GM15510 (cell line): Measurements from ENCODE around the gene MAMSTR.

Source experiments
- POLR2A ChIP-seq: IDR thresholded peaks from 3 replicates; pipeline ENCODE4 v1.6.1; 2011; ENCODE audit warnings: borderline replicate concordance; ENCODE audit not compliant: insufficient read length; ENCODE audit errors: extremely low read depth

MAMSTR gene

DNA sequence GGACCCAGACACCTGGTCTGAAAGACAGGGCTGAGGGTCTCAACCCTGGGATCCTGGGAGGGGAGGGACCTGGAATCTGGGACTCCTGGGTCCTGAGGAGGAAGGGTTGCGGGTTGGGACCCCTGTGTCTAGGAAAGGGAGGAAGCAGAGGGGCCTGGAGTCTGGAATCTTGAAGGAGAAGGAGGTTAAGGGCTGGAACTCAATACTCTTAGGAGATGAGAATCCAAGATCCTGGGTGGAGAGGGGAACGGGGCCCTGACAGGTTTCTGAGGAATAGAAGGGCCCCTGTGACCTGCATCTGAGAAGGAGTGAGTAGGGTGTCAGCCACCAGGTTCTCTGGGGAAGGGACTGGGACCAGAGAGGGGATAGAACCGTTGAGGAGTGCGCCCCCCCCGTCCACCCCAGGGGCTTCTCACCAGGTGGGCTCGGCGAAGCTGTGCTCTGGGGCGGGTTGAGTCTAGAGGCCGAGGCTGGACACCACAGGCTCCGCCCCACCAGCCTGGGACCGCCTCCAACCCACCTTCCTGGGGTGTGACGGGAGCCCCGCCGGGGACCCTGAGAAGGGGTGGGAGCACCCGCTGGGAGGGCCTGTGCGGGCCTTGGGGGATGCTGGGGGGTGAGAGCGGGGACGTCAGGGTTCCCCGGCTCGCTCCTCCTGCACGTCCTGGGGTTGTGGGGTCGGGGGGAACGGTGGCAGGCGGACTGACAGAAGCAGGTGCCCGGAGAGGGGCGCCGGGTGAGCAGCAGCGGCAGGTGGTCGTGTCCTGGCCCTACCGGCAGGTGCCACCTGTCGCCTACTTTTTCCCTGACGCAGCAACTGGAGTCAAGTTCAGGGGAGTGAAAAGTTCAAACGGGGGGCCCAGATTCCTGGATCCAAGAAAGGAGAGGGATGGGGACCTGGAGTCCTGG lies at the start of gene MAMSTR:
TSS of gene MAMSTR (minus strand) at position 463 of the 909 bp plus-strand sequence. CDS start 694 bp downstream, outside the sequence.
- TF ChIP-seq POLR2A, result no peak

DNA sequence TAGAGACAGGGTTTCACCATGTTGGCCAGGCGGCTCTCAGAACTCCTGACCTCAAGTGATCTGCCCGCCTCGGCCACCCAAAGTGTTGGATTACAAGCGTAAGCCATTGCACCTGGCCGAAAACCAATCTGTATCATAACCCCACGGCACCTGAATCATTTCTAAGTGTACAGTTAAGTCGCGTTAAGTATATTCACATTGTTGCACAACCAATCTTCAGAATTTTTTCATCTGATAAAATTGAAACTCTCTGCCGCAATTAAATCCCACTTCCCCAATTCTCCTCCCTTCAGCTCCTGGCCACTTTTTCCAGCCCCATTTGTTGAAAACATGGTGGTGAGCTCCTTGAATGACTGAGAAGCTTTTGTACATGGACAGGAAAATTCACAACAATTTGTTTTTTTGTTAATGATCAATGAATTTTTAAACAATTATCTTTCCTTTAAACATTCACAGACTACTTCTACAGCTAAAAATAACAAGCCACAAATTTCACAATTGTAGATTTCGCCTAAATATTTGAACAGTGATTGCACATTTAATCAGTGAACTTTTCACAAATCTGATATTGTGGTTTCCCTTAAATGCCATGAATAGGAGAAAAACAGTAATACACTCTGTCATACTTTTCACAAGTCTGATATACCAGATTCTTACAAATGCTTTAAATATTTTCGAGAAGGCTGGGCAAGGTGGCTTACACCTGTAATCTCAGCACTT lies 49.6 kb upstream of the MAMSTR start:
- TF ChIP-seq POLR2A, result no peak

GRCh38 chr19:48760504-48761205 lies 41.1 kb upstream of the MAMSTR start:
- TF ChIP-seq POLR2A, result no peak

DNA sequence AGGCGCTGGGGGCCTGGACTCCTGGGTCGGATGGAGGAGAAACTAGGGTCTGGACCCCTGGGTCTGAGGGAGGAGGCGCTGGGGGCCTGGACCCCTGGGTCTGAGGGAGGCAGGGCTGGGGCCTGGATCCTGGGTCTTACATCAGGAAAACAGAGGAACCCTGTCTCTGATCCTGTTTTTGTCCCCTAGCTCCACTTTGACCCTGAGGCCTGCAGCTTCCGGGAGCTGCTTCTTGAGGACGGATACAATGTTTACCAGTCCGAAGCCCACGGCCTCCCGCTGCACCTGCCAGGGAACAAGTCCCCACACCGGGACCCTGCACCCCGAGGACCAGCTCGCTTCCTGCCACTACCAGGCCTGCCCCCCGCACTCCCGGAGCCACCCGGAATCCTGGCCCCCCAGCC lies 38.2 kb upstream of the MAMSTR start:
- no peak for TF ChIP-seq POLR2A

GRCh38 chr19:48757089-48757675 lies 37.7 kb upstream of the MAMSTR start:
- TF ChIP-seq POLR2A, result no peak

DNA sequence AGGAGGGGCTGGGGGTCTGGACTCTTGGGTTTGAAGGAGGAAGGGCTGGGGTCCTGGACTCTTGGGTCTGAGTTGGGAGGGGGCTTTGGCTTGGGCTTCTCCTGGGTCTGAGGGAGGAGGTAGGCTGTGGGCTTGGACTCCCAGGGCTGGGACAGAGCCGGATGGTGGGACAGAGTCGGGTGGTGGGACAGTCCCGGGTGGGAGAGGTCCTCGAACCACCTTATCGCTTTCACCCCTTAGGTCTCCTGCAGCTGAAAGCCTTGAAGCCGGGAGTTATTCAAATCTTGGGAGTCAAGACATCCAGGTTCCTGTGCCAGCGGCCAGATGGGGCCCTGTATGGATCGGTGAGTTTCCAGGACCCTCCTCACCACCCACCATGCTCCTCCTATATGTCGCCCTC lies 37.2 kb upstream of the MAMSTR start:
- no peak for TF ChIP-seq POLR2A

DNA sequence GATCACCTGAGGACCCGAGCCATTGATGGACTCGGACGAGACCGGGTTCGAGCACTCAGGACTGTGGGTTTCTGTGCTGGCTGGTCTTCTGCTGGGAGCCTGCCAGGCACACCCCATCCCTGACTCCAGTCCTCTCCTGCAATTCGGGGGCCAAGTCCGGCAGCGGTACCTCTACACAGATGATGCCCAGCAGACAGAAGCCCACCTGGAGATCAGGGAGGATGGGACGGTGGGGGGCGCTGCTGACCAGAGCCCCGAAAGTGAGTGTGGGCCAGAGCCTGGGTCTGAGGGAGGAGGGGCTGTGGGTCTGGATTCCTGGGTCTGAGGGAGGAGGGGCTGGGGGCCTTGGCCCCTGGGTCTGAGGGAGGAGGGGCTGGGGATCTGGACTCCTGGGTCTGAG lies 36.7 kb upstream of the MAMSTR start:
- no peak for TF ChIP-seq POLR2A

DNA sequence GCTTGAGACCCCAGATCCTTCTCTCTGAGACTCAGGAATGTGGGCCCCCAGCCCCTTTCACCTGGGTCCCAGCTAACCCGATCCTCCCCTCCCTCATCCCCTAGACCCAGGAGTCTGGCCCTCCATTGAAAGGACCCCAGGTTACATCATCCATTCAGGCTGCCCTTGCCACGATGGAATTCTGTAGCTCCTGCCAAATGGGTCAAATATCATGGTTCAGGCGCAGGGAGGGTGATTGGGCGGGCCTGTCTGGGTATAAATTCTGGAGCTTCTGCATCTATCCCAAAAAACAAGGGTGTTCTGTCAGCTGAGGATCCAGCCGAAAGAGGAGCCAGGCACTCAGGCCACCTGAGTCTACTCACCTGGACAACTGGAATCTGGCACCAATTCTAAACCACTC lies 36.3 kb upstream of the MAMSTR start:
- TF ChIP-seq POLR2A, result no peak

- TF ChIP-seq POLR2A, result no peak
Measured at GRCh38 chr19:48755084-48755641, 35.6 kb upstream of the MAMSTR start, which contains the start of gene FGF21. TSS of gene FGF21 (plus strand) at chr19:48755524. CDS start at chr19:48756237, 713 bp downstream.

- TF ChIP-seq POLR2A, result no peak
Measured at GRCh38 chr19:48752496-48753365, 33.2 kb upstream of the MAMSTR start, which contains the start of gene FUT1. TSS of gene FUT1 (minus strand) at chr19:48752641. CDS start at chr19:48751281, 1,360 bp downstream.

DNA sequence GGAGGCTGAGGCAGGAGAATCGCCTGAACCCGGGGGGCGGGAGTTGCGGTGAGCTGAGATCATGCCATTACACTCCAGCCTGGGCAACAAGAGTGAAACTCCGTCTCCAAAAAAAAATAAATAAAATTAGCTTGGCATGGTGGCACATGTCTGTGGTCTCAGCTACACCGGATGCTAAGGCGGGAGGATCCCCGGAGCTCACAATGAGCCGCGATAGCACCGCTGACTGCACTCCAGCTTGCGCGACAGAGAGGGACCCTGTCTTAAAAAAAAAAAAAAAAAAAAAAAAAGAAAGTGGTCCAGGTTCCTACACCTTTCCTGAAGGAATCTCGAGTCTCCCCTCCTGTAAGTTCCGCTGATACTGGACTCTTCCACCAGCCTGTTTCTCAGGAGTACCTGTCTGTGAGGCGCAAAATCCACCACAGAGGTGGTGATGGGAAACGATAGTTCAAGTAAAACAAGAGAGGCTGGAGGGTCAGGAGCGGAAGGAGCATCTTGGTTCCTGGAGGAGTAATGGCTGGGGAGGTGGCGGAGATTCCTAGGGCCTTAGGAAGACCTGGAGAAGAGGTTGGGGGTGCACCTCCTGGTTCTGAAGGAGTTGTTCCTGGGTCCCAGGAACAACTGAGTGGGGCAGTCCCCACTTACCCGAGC lies 32.4 kb upstream of the MAMSTR start:
- no peak for TF ChIP-seq POLR2A

DNA sequence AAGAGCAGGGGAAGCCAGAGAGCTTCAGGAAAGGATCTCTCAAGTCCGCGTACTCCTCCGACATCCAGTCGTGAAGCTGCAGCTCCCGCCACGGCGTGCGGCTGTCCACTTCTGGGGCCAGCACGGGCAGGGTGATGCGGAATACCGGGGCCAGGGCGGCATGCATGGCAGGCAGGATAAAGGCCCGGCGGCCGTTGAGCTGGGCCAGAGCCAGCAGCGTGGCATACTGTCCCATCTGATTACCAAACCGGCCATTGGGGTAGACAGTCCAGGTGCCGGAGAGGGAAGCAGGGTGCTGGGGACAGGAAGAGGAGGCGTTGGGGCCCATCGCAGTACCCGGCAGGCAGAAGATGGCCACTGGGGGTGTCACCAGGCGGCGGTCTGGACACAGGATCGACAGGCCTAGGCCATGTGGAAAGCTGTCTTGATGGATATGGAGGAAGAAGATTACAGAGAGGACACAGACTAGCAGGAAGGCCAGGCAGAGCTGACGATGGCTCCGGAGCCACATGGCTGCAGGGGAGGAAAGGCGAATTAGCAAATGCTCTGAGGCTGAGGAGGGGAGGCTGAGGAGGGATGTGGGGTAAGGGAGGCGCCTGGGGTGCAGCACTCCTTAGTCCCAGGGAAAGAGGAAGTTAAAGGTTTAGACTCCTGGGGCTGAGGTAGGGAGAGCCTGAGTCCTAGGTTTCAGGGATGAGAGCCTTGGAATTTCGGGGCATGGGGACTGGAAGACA lies 31.4 kb upstream of the MAMSTR start:
- TF ChIP-seq POLR2A, result no peak
